GM12875 (cell line): ENCODE data around the gene OTUB2.

ENCODE experiments used
- H3K4me3 ChIP-seq: one replicate; pipeline ENCODE4 v1.5.1; 2011; ENCODE audit warnings: low read depth, low read length, control low read depth
- TF ChIP-seq, protein P1 (sequence below): IDR thresholded peaks from 2 replicates; pipeline ENCODE4 v1.5.1; 2011; ENCODE audit warnings: low read depth, mild to moderate bottlenecking, control low read depth, inconsistent platforms, low read length, moderate library complexity, borderline replicate concordance; ENCODE audit not compliant: insufficient read depth

OTUB2 gene

DNA sequence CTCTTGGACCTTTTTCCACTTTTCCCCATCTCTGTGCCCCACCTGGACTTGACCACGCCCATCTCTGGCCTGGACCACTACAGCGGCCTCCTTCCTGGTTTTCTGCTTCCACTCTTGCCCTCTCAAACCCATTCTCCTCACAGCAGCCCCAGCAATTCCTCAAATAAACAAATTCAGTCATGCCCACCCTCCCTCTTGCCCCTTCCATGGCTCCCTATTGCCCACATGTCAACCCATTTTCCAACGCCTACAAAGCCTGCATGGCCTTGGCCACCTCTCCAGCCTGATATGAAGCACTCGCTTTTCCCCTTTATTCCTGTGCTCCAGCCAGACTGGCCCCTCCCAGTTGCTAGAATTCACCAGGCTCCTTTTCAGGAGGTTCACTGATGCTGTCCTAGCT, 5.9 kb upstream of the OTUB2 start:
- H3K4me3 ChIP-seq = no peak overlapping the region
- TF ChIP-seq, protein P1, sequence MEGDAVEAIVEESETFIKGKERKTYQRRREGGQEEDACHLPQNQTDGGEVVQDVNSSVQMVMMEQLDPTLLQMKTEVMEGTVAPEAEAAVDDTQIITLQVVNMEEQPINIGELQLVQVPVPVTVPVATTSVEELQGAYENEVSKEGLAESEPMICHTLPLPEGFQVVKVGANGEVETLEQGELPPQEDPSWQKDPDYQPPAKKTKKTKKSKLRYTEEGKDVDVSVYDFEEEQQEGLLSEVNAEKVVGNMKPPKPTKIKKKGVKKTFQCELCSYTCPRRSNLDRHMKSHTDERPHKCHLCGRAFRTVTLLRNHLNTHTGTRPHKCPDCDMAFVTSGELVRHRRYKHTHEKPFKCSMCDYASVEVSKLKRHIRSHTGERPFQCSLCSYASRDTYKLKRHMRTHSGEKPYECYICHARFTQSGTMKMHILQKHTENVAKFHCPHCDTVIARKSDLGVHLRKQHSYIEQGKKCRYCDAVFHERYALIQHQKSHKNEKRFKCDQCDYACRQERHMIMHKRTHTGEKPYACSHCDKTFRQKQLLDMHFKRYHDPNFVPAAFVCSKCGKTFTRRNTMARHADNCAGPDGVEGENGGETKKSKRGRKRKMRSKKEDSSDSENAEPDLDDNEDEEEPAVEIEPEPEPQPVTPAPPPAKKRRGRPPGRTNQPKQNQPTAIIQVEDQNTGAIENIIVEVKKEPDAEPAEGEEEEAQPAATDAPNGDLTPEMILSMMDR = no peak

DNA sequence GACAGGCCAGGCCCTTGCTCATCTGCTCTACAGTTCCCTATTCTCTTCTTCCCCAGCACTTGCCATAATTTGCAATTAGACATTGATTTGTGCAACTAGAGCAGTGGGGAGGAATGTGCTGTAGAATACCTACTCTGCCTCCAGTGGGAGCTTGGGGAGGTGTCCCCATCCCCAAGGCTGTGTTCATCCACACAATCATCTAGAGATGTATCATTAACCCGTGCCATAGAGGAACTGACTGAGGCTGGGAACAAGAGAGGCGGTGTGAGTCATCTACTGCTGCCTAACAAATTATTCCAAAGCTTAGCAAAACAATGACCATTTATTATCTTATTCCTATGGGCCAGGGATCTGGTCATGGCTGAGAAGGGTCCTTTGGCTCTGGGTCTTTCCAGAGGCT, 5.1 kb upstream of the OTUB2 start:
- TF ChIP-seq, protein P1 = no peak
- no peak overlapping the region for H3K4me3 ChIP-seq

DNA sequence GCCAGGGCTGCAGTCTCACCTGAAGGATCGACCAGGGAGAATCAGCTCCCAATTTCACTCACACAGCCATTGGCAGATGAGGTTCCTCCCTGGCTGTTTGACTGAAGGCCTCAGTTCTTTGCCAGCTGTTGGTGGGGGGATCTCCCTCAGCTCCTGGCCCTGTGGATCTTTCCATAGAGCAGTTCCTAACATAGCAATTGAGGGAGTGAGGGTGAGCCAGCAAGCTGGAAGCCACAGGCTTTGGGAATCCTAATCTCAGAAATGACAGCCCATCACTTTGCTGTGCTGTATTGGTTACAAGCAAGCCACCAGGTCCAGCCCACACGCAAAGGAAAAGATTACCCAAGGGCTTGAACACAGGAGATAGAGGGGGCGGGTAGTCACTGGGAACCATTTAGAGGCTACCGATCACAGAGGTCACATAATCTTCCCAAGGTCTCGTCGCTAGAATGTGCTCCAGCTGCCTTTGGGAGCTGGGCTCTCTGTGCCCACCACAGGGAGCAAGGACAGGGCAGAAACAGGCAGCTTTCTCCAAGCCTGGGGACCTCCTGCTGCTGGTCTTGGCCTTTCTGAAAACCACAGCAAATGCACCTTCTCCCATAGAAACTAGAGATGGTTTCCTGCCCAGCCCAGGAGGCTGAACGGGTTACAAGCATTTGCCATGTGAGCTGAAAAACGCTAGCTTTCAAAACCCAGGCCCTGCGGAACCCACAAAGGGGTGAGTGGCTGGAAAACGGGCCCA, 4.6 kb upstream of the OTUB2 start:
- TF ChIP-seq, protein P1 = no peak
- no peak overlapping the region for H3K4me3 ChIP-seq

DNA sequence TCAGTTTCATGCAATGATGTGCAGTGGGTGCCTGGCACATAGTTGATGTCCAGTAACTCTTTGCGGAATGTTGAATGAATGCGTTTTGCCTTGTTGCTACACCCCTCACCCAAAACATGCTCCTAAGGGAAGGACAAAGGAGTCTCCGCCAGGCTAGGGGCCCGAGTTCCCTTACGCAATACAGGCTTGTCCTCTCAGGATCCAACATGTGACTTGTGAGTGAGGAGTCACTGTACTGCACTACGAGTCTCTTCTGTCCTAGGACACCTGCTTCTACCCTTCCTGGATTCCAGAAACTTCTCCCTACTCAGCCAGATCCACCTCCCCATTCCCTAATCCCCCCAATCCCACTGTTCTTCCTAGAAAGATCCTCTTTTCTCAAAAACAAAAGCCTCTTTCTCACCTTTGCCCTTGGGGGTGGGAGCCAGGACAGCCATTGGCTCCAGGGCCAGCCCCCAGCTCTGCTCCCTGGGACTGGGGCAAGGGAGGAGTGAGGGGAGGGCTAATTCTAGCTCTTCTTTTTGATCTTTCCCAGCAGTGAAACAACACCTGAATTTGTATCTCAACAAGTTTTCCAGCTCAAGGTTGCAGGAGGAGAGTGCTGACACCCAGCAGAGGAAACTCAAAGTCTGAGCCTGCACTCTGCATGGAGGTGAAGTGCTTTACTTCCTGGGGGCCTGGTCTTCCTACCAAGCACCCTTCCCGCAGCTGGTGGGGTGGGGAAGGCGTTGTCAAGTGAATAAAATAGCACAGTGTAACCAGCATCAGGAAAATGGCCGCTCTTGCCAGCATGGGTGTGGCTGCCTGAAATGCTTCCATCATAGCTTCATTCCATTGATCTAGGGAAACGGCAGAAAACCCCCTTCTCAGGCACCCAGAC, 3.4 kb upstream of the OTUB2 start:
- H3K4me3 ChIP-seq = no peak overlapping the region
- TF ChIP-seq, protein P1 = no peak

DNA sequence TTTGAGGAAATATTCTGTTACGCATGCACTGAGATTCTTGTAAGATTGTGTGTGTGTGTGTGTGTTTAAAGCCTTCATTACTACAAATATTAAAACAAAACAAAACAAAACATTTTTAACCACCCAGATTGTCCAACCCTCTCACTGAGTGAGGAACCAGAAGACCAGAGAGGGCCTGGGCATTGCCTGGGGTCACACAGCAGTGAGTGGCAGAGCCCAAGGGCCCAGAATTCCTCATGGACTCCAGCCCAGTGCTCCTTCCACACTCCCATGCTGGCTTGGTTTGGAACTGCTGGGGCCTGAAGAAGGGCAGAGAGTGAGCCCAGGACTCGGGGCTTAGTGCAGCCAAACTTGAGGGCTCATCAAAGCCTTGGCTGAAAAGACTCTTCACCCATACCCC, 1.6 kb upstream of the OTUB2 start:
- no peak overlapping the region for H3K4me3 ChIP-seq
- TF ChIP-seq, protein P1 = no peak

DNA sequence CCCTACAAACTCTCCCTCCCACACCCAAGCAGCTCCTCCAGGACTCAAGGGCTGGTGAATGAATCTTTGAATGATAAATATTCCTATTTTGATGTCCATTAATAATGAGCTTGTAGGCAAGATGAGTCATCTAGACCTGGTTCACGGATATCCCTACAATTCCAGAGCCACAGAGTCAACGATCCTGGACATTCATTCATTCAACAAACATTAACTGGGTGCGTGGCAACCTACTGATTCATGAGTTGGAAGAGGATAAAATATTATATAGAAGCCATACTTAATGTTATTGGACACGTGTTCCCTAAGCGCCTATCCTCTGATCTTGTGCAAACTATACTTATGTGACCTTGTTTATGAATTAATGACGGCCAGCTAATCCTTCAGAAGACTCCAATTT, 420 bp upstream of the OTUB2 start:
- H3K4me3 ChIP-seq = no peak overlapping the region
- TF ChIP-seq, protein P1 = no peak
